Measurements from ENCODE around the gene CASK.

GRCh38 chrX:41542536-41542935 is 380.8 kb downstream of the CASK start:
- TF ChIP-seq REST (IDR thresholded peaks at IDR 0.05) (no peak), CTCF (IDR thresholded peaks at IDR 0.05; ENCODE audit: low read depth, low read length, missing input control) (no peak), JUND (IDR thresholded peaks at IDR 0.05) (no peak), YY1 (IDR thresholded peaks at IDR 0.05) (no peak), SP1 (IDR thresholded peaks at IDR 0.05) (no peak), MAX (IDR thresholded peaks at IDR 0.05) (no peak)
